Measurements from ENCODE around the gene NME8.
A peak's percentile ranks its signal among the peaks of the same experiment; 100 is the strongest.

NME8 gene

GRCh38 chr7:37901236-37901827 lies 52.9 kb downstream of the NME8 start:
- H3K4me2 ChIP-seq (ENCODE audit: insufficient read depth, low read length): no peak overlapping the region
- no peak overlapping the region for H3K9ac ChIP-seq (ENCODE audit: low read depth, low read length)
- H3K4me3 ChIP-seq (ENCODE audit: low read depth in 1 of 2, low read length in 2 of 2): no peak overlapping the region
- TF ChIP-seq EZH2 (IDR thresholded peaks at IDR 0.05; ENCODE audit: borderline replicate concordance, low read depth, low read length, severe bottlenecking): no peak
- peak; percentile 71 for TF ChIP-seq CTCF (IDR thresholded peaks at IDR 0.05; ENCODE audit: borderline replicate concordance, extremely low read depth, low read length, poor library complexity, severe bottlenecking)
- DNase-seq (no peak), ATAC-seq (ENCODE audit: insufficient read depth, low read depth) (peak; percentile 76)
- no peak overlapping the region for H3K27ac ChIP-seq (ENCODE audit: low read length)
- no peaks in the 10 kb centered on the region for H4K20me1 ChIP-seq (ENCODE audit: insufficient read depth, low read length)
- H2AFZ ChIP-seq (ENCODE audit: low read depth, low read length): no peak overlapping the region
- no peaks in the 10 kb centered on the region for H3K36me3 ChIP-seq (ENCODE audit: insufficient read depth, low read length)
- H3K9me3 ChIP-seq (ENCODE audit: insufficient read depth, low read length, severe bottlenecking): no peaks in the 10 kb centered on the region
- H3K4me1 ChIP-seq (ENCODE audit: insufficient read depth, low read length): no peaks in the 10 kb centered on the region
- peaks cover 12% of the 10 kb centered on the region for H3K27me3 ChIP-seq (ENCODE audit: insufficient read depth, low read length, poor library complexity)
- H3K79me2 ChIP-seq (ENCODE audit: insufficient read depth, low read length): no peaks in the 10 kb centered on the region

- ATAC-seq (ENCODE audit: insufficient read depth, low read depth) (no peak), DNase-seq (no peak)
- Histone ChIP-seq H3K79me2 (ENCODE audit: insufficient read depth, low read length) (no peaks in the 10 kb centered on the region), H2AFZ (ENCODE audit: low read depth, low read length) (no peak overlapping the region), H3K9ac (ENCODE audit: low read depth, low read length) (no peak overlapping the region), H3K9me3 (ENCODE audit: insufficient read depth, low read length, severe bottlenecking) (no peaks in the 10 kb centered on the region), H4K20me1 (ENCODE audit: insufficient read depth, low read length) (no peaks in the 10 kb centered on the region), H3K4me1 (ENCODE audit: insufficient read depth, low read length) (no peaks in the 10 kb centered on the region), H3K36me3 (ENCODE audit: insufficient read depth, low read length) (no peaks in the 10 kb centered on the region), H3K27ac (ENCODE audit: low read length) (no peak overlapping the region), H3K4me2 (ENCODE audit: insufficient read depth, low read length) (no peak overlapping the region), H3K27me3 (ENCODE audit: insufficient read depth, low read length, poor library complexity) (peaks cover 12% of the 10 kb centered on the region), H3K4me3 (ENCODE audit: low read depth in 1 of 2, low read length in 2 of 2) (no peak overlapping the region)
- TF ChIP-seq EZH2 (IDR thresholded peaks at IDR 0.05; ENCODE audit: borderline replicate concordance, low read depth, low read length, severe bottlenecking): no peak
- TF ChIP-seq CTCF (IDR thresholded peaks at IDR 0.05; ENCODE audit: borderline replicate concordance, extremely low read depth, low read length, poor library complexity, severe bottlenecking): no peak
Measured at GRCh38 chr7:37901890-37902524, 53.6 kb downstream of the NME8 start.

- Histone ChIP-seq H3K9me3 (ENCODE audit: insufficient read depth, low read length, severe bottlenecking) (no peaks in the 10 kb centered on the region), H3K27ac (ENCODE audit: low read length) (no peak overlapping the region), H3K27me3 (ENCODE audit: insufficient read depth, low read length, poor library complexity) (peaks cover 15% of the 10 kb centered on the region), H2AFZ (ENCODE audit: low read depth, low read length) (no peak overlapping the region), H3K4me3 (ENCODE audit: low read depth in 1 of 2, low read length in 2 of 2) (no peak overlapping the region), H3K79me2 (ENCODE audit: insufficient read depth, low read length) (no peaks in the 10 kb centered on the region), H3K4me1 (ENCODE audit: insufficient read depth, low read length) (no peaks in the 10 kb centered on the region), H4K20me1 (ENCODE audit: insufficient read depth, low read length) (no peaks in the 10 kb centered on the region), H3K9ac (ENCODE audit: low read depth, low read length) (no peak overlapping the region), H3K36me3 (ENCODE audit: insufficient read depth, low read length) (no peaks in the 10 kb centered on the region), H3K4me2 (ENCODE audit: insufficient read depth, low read length) (no peak overlapping the region)
- DNase-seq: no peak
- no peak for ATAC-seq (ENCODE audit: insufficient read depth, low read depth)
- TF ChIP-seq EZH2 (IDR thresholded peaks at IDR 0.05; ENCODE audit: borderline replicate concordance, low read depth, low read length, severe bottlenecking) (no peak), CTCF (IDR thresholded peaks at IDR 0.05; ENCODE audit: borderline replicate concordance, extremely low read depth, low read length, poor library complexity, severe bottlenecking) (no peak)
Measured at GRCh38 chr7:37908221-37908788, 59.9 kb downstream of the NME8 start.
